DMS 273 treated with DMSO at 0.1 percent for 48 hours (cell line): ENCODE results near the gene THBS1.

ENCODE experiments used
- DNase-seq: peaks from one replicate; lab custom pipeline; 2025; lab: John Stamatoyannopoulos, UW

Gene THBS1

GRCh38 chr15:39573844-39574243 is 7.0 kb upstream of the THBS1 start:
- no peak for DNase-seq

GRCh38 chr15:39574427-39574826 is 6.5 kb upstream of the THBS1 start:
- no peak for DNase-seq

- DNase-seq: no peak
These were observed 5.7 kb upstream of the THBS1 start for GRCh38 chr15:39575180-39575579.

- DNase-seq: no peak
These were observed 1.9 kb upstream of the THBS1 start for GRCh38 chr15:39578851-39579486.

GRCh38 chr15:39579487-39580116 is 1.3 kb upstream of the THBS1 start:
- DNase-seq: no peak

- peak; percentile 53 for DNase-seq
These were observed 778 bp upstream of the THBS1 start for GRCh38 chr15:39580117-39580484.

- DNase-seq: no peak
These were observed 438 bp downstream of the THBS1 start for GRCh38 chr15:39581242-39581792.

- no peak for DNase-seq
These were observed 960 bp downstream of the THBS1 start for GRCh38 chr15:39581793-39582285.

- no peak for DNase-seq
These were observed 1.6 kb downstream of the THBS1 start for GRCh38 chr15:39582286-39582976.

- no peak for DNase-seq
These were observed 2.2 kb downstream of the THBS1 start for GRCh38 chr15:39582977-39583595.

GRCh38 chr15:39583596-39584265 is 2.9 kb downstream of the THBS1 start:
- DNase-seq: no peak

GRCh38 chr15:39584266-39584659 is 3.4 kb downstream of the THBS1 start:
- DNase-seq: no peak

GRCh38 chr15:39584662-39585388 is 3.9 kb downstream of the THBS1 start:
- DNase-seq: no peak

- DNase-seq: peak; percentile 34
These were observed 4.5 kb downstream of the THBS1 start for GRCh38 chr15:39585389-39585841.

GRCh38 chr15:39585871-39586301 is 5.0 kb downstream of the THBS1 start:
- DNase-seq: no peak

- DNase-seq: no peak
These were observed 5.7 kb downstream of the THBS1 start for GRCh38 chr15:39586387-39587095.

GRCh38 chr15:39587096-39587721 is 6.3 kb downstream of the THBS1 start:
- no peak for DNase-seq

- no peak for DNase-seq
These were observed 7.1 kb downstream of the THBS1 start for GRCh38 chr15:39587731-39588530.

GRCh38 chr15:39588531-39589192 is 7.8 kb downstream of the THBS1 start:
- no peak for DNase-seq
